ENCODE measurements around the gene PRMT2. TPM values are rescaled to one million over a fixed set of nuclear protein-coding genes. Genes with fewer than 3 reads are reported as not detected.
"Not testable (repeated sequence)": the region's sequence is repeated elsewhere in the genome, so short reads cannot be mapped to it uniquely, and the experiment has no call there.

Gene PRMT2
- total RNA-seq, 2 experiments from 2014 or later, result 60.9 to 74.1 TPM

DNA sequence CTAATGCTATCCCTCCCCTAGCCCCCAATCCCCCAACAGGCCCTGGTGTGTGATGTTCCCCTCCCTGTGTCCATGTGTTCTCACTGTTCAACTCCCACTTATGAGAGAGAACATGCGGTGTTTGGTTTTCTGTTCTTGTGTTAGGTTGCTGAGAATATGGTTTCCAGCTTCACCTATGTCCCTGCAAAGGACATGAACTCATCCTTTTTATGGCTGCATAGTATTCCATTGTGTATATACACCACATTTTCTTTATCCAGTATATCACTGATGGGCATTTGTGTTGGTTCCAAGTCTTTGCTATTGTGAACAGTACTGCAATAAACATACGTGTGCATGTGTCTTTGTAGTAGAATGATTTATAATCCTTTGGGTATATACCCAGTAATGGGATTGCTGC lies 41.1 kb downstream of the PRMT2 start:
- H3K27me3 Mint-ChIP-seq; H3K9me3 Mint-ChIP-seq (ENCODE audit: low read depth); DNase-seq; H3K36me3 Mint-ChIP-seq (ENCODE audit: low read depth); H3K4me1 Mint-ChIP-seq; H3K4me3 Mint-ChIP-seq; ATAC-seq; H3K27ac Mint-ChIP-seq; POLR2A ChIA-PET; intact Hi-C loops (cut with DNase I, micrococcal nuclease): not testable (repeated sequence)
- CTCF ChIA-PET, result interaction anchor here (1.1 kb wide), 1 partner anchor 10 kb away, joined by 5 read pairs; no protein-coding TSS in a partner anchor

DNA sequence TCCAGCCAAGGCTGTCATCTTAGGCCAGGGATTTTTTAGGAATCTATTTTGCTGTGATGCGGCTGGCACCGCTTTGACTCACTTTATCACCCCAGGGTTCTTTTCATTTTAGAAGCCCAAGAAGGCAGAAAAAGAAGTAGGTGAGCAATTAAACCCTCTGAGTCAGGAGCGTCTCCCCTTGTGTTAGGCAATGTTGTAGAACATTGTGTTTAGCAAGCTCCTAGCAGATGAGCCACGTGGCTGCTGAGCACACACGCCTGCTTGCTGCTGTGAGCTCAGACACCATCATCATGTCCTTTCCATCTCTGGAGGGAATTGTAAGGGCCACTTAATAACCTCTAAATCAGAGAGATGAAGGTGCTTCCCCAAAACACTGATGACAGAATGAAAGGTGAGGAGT lies 46.1 kb downstream of the PRMT2 start:
- H3K27me3 Mint-ChIP-seq; DNase-seq; H3K9me3 Mint-ChIP-seq (ENCODE audit: low read depth); H3K27ac Mint-ChIP-seq; H3K36me3 Mint-ChIP-seq (ENCODE audit: low read depth); H3K4me1 Mint-ChIP-seq; POLR2A ChIA-PET; CTCF ChIA-PET; intact Hi-C loops (cut with DNase I, micrococcal nuclease); ATAC-seq; H3K4me3 Mint-ChIP-seq: not testable (repeated sequence)

DNA sequence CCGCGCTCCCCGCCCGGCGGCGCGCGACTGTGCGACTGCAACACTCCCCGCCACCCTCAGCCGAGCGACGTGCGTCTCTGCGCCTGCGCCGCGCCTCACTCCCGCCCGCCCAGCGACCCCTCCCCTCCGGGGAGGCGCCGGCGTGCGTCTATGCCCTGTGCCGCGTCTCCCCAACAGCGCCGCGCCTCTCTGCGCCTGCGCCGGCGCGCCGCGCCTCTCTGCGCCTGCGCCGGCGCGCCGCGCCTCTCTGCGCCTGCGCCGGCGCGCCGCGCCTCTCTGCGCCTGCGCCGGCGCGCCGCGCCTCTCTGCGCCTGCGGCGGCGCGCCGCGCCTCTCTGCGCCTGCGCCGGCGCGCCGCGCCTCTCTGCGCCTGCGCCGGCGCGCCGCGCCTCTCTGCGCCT lies 63.2 kb downstream of the PRMT2 start:
- H3K27me3 Mint-ChIP-seq; H3K4me3 Mint-ChIP-seq; intact Hi-C loops (cut with DNase I, micrococcal nuclease); CTCF ChIA-PET; DNase-seq; H3K36me3 Mint-ChIP-seq (ENCODE audit: low read depth); H3K4me1 Mint-ChIP-seq; POLR2A ChIA-PET; H3K9me3 Mint-ChIP-seq (ENCODE audit: low read depth); ATAC-seq; H3K27ac Mint-ChIP-seq: not testable (repeated sequence)

DNA sequence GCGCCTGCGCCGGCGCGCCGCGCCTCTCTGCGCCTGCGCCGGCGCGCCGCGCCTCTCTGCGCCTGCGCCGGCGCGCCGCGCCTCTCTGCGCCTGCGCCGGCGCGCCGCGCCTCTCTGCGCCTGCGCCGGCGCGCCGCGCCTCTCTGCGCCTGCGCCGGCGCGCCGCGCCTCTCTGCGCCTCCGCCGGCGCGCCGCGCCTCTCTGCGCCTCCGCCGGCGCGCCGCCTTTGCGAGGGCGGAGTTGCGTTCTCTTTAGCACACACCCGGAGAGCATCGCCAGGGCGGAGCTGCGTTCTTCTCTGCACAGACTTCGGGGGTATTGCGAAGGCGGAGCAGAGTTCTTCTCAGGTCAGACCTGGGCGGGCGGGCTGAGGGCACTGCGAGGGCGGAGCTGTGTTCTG lies 63.6 kb downstream of the PRMT2 start:
- POLR2A ChIA-PET, result not testable (repeated sequence)

More for the DNA sequence above, 63.6 kb downstream of the PRMT2 start:
- intact Hi-C loops (cut with DNase I, micrococcal nuclease); H3K27me3 Mint-ChIP-seq; H3K9me3 Mint-ChIP-seq (ENCODE audit: low read depth); ATAC-seq; H3K4me3 Mint-ChIP-seq; CTCF ChIA-PET; H3K4me1 Mint-ChIP-seq; DNase-seq; H3K36me3 Mint-ChIP-seq (ENCODE audit: low read depth); H3K27ac Mint-ChIP-seq: not testable (repeated sequence)

Other genes starting within 250 kb of the PRMT2 start
- 10 to 100 TPM; 25.2 to 27.7 TPM for gene DIP2A, start 176.8 kb upstream of the PRMT2 start, total RNA-seq
- gene S100B, start 30.6 kb upstream of the PRMT2 start, total RNA-seq, result not detected